Fibroblast of skin of left biceps (primary cell): ENCODE results near the gene LHX3.

Experiments
- DNase-seq, 2 experiments: peaks; one replicate each; pipeline ENCODE4 v3.0.0-alpha.2; 2013; ENCODE audit warnings: low read depth in 2 of 2

Gene LHX3

GRCh38 chr9:136207616-136208015, 2.7 kb upstream of the LHX3 start:
- DNase-seq: no peak

- DNase-seq: no peak
Measured at GRCh38 chr9:136206602-136207275, 1.8 kb upstream of the LHX3 start.

- no peak for DNase-seq
Measured at GRCh38 chr9:136205707-136205992, 722 bp upstream of the LHX3 start.

- no peak for DNase-seq
Measured at GRCh38 chr9:136204145-136204805, 653 bp downstream of the LHX3 start.

GRCh38 chr9:136203408-136204144, 1.4 kb downstream of the LHX3 start:
- no peak for DNase-seq

- no peak for DNase-seq
Measured at GRCh38 chr9:136202454-136203407, 2.2 kb downstream of the LHX3 start.

- no peak for DNase-seq
Measured at GRCh38 chr9:136201609-136202453, 3.1 kb downstream of the LHX3 start.

GRCh38 chr9:136201174-136201573, 3.8 kb downstream of the LHX3 start:
- DNase-seq: no peak

- no peak for DNase-seq
Measured at GRCh38 chr9:136200424-136200823, 4.5 kb downstream of the LHX3 start.

GRCh38 chr9:136199391-136200288, 5.3 kb downstream of the LHX3 start:
- DNase-seq: no peak

- no peak for DNase-seq
Measured at GRCh38 chr9:136198605-136199083, 6.3 kb downstream of the LHX3 start.

- DNase-seq: no peak
Measured at GRCh38 chr9:136197930-136198604, 6.9 kb downstream of the LHX3 start.

- DNase-seq: no peak
Measured at GRCh38 chr9:136197084-136197875, 7.6 kb downstream of the LHX3 start.

GRCh38 chr9:136196404-136197083, 8.4 kb downstream of the LHX3 start:
- DNase-seq: no peak

- DNase-seq: no peak
Measured at GRCh38 chr9:136194540-136194939, 10.4 kb downstream of the LHX3 start.

- no peak for DNase-seq
Measured at GRCh38 chr9:136193891-136194279, 11.0 kb downstream of the LHX3 start.

- no peak for DNase-seq
Measured at GRCh38 chr9:136193127-136193890, 11.6 kb downstream of the LHX3 start.
